Kidney (tissue), 14 donors: ENCODE results near the gene SLC39A6. TPM values are rescaled to one million over a fixed set of nuclear protein-coding genes. Genes with fewer than 3 reads are reported as not detected.

Experiments
- DNase-seq, 5 donors: peaks; one replicate each; pipeline ENCODE4 v3.0.0-alpha.2; 2013 to 2020
- FAIRE-seq: peaks from 2 replicates; lab custom pipeline; 2012; peaks lifted over from hg19 to GRCh38; lab: Jason Lieb, UNC
- H3K27ac ChIP-seq, 2 donors: one replicate each; pipeline ENCODE4 v1.7.0; 2013; ENCODE audit warnings: low read depth in 2 of 2, low read length in 2 of 2, inconsistent platforms in 1 of 2
- H3K27me3 ChIP-seq: one replicate; pipeline ENCODE4 v1.7.1; 2013; ENCODE audit warnings: low read length, inconsistent platforms; ENCODE audit not compliant: control insufficient read depth, insufficient read depth
- H3K36me3 ChIP-seq, 3 donors: one replicate each; pipeline versions ENCODE4 v1.7.0 to v1.7.1; 2013; ENCODE audit warnings: low read length in 3 of 3, control low read depth in 1 of 3, inconsistent platforms in 1 of 3; ENCODE audit not compliant: insufficient read depth in 3 of 3, control insufficient read depth in 2 of 3
- H3K4me1 ChIP-seq, 3 donors: one replicate each; pipeline versions ENCODE4 v1.7.0 to v1.7.1; 2013; ENCODE audit warnings: low read length in 3 of 3, inconsistent platforms in 1 of 3, low read depth in 1 of 3; ENCODE audit not compliant: control insufficient read depth in 2 of 3, insufficient read depth in 2 of 3
- H3K4me3 ChIP-seq, 3 donors: one replicate each; pipeline versions ENCODE4 v1.7.0 to v1.8.1; 2013; ENCODE audit warnings: low read length in 3 of 3, control low read depth in 1 of 3, inconsistent platforms in 1 of 3
- H3K9ac ChIP-seq, 3 donors: one replicate each; pipeline versions ENCODE4 v1.7.0 to v1.7.1; 2013; ENCODE audit warnings: low read length in 3 of 3, control low read depth in 1 of 3, inconsistent platforms in 1 of 3
- H3K9me3 ChIP-seq, 3 donors: one replicate each; pipeline versions ENCODE4 v1.7.0 to v1.7.1; 2013; ENCODE audit warnings: low read length in 3 of 3, control low read depth in 1 of 3, inconsistent platforms in 1 of 3; ENCODE audit not compliant: control insufficient read depth in 2 of 3, insufficient read depth in 1 of 3
- CTCF ChIP-seq: IDR thresholded peaks from 3 replicates; pipeline ENCODE4 v1.5.1; 2012; ENCODE audit warnings: mild to moderate bottlenecking, moderate library complexity, borderline replicate concordance; ENCODE audit not compliant: insufficient read depth; ENCODE audit errors: extremely low read depth
- intact Hi-C: fragments of 100-400 bp; cut with DNase I; formaldehyde crosslinking; loops from one replicate; pipeline ENCODE4 v1.11.1; 2022
- polyA plus RNA-seq: library from polyadenylated mRNA; stranded (reverse); fragments of 350-450 nt; fragmentation: Illumina TruSeq; extraction: RNeasy Lipid Tissue Mini Kit (QIAGEN cat#74804); gene quantifications from one replicate; pipeline ENCODE4 v1.2.3, GENCODE V29; 2014; ENCODE audit warnings: low read depth, low replicate concordance; ENCODE audit not compliant: insufficient read depth
- total RNA-seq: library from RNA; stranded (reverse); fragmentation: NEBNext Ultra II Directional; extraction: Animal tissue kit (Norgen Biotek cat#: 25700); gene quantifications from one replicate; pipeline ENCODE4 v1.2.1, GENCODE V29; 2021
- donor health status: control.
- donor health status: control.
- donor health status: control.
- donor health status: control.
- donor health status: control.
- donor health status: DM: yes; HTN: yes; CAD: no.
- donor health status: Normal renal cell carcinoma (clear cell type).

SLC39A6 gene
- total and polyA plus RNA-seq, 2 donors from 2014 or later, result 27.3 to 44.7 TPM

DNA sequence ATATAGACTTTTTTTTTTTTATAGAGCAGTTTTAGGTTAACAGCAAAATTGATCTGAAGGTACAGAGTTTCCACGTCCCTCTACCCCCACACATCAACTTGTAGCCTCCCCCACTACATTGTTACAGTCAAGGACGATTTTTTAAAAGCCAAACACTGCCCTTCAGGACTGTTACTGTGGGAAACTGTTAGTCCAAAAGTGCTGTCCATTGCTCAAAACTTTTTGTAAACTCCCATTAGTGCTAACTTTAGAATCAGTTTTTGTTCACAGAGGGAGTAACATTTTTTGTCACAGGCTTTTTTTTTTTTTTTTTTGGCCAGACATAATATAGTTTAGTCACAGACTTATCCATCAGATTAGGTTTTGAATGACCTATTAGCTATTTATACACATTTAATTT, 24.6 kb upstream of the SLC39A6 start:
- DNase-seq (no peak), FAIRE-seq (no peak)
- H3K4me1 ChIP-seq, result no peaks in the 10 kb centered on the region
- intact Hi-C loops, result no loop called here
- no peaks in the 10 kb centered on the region for H3K27me3 ChIP-seq
- peaks cover 10 to 42% (median 28%) of the 10 kb centered on the region in 3 donors for H3K36me3 ChIP-seq
- H3K4me3 ChIP-seq, result no peak overlapping the region
- no peaks in the 10 kb centered on the region for H3K9me3 ChIP-seq
- no peak overlapping the region for H3K9ac ChIP-seq
- H3K27ac ChIP-seq, result no peak overlapping the region
- TF ChIP-seq CTCF, result no peak

DNA sequence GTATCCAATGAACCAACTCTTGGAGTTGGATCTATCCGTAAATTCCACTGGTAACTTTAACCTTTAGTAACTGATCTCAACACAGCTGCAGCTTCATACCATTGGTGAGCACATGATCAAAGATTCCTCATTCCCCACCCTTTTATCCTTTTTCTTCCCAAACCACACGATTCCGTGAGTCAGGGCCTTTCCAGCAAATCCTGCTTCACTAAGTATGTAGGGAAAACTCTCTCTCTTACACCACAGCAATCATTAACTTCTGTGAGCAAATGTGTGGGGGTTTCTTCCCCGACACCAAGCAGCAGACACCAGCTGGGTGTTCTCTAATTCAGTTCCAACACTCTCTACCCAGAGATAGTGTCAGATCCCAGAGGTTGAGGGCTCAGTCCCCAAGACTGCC, 24.1 kb upstream of the SLC39A6 start:
- intact Hi-C loops, result no loop called here
- no peaks in the 10 kb centered on the region for H3K27me3 ChIP-seq
- no peak for TF ChIP-seq CTCF
- H3K27ac ChIP-seq, result no peak overlapping the region
- H3K36me3 ChIP-seq, result peaks cover 11 to 45% (median 27%) of the 10 kb centered on the region in 3 donors
- H3K9me3 ChIP-seq, result no peaks in the 10 kb centered on the region
- FAIRE-seq (no peak), DNase-seq (peak in 2 of 5 donors; percentile 23 to 54)
- H3K4me3 ChIP-seq, result no peak overlapping the region
- H3K4me1 ChIP-seq, result no peaks in the 10 kb centered on the region
- H3K9ac ChIP-seq, result no peak overlapping the region

GRCh38 chr18:36152781-36153180, 23.6 kb upstream of the SLC39A6 start:
- Histone ChIP-seq H3K27me3 (no peaks in the 10 kb centered on the region), H3K9me3 (no peaks in the 10 kb centered on the region), H3K36me3 (peaks cover 11 to 42% (median 27%) of the 10 kb centered on the region in 3 donors), H3K27ac (no peak overlapping the region), H3K4me3 (no peak overlapping the region), H3K9ac (no peak overlapping the region), H3K4me1 (no peaks in the 10 kb centered on the region)
- no peak for DNase-seq
- FAIRE-seq, result no peak
- no peak for TF ChIP-seq CTCF
- intact Hi-C loops, result no loop called here
